Transverse colon (tissue), 4 donors: ENCODE results near the gene A1CF.

Experiments used
- EP300 ChIP-seq: sonication (generic); formaldehyde crosslinking; IDR thresholded peaks from one replicate; pipeline ENCODE4 v1.6.1; 2017; ENCODE audit warnings: antibody characterized with exemption, low read depth
- POLR2AphosphoS5 ChIP-seq, 3 donors: sonication (generic); formaldehyde crosslinking; IDR thresholded peaks; one replicate each; pipeline ENCODE4 v1.6.1; 2016; ENCODE audit warnings: antibody characterized with exemption in 3 of 3
- TF ChIP-seq, protein P1 (sequence below), 5 experiments: fragments of 200-600 bp in 3 of 5; fragments of 450-650 bp in 2 of 5; sonication (generic) in 3 of 5; IDR thresholded peaks; 1 replicate in 2 of 5; 2 replicates in 3 of 5; pipeline ENCODE4 v1.5.1; 2016 to 2017; ENCODE audit warnings: antibody characterized with exemption in 5 of 5, inconsistent platforms in 3 of 5, mild to moderate bottlenecking in 2 of 5, moderate library complexity in 1 of 5

DNA sequence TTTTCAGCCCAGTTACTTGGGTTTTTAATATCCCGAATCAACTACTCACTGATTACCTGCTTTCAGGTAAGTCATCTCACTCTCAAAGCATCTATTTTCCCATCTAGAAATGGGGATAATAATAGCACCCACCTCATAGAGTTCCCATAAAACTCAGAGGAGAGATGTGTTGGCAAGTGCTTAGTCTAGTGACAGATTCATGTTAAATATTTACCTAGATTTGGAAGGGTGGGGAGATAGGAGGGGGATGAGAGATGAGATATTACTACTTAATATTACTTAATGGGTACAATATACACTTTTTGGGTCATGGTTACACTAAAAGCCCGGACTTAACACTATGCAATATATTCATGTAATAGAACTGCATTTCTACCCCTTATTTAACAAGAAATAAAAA lies 7.0 kb upstream of the A1CF start:
- TF ChIP-seq, protein P1, sequence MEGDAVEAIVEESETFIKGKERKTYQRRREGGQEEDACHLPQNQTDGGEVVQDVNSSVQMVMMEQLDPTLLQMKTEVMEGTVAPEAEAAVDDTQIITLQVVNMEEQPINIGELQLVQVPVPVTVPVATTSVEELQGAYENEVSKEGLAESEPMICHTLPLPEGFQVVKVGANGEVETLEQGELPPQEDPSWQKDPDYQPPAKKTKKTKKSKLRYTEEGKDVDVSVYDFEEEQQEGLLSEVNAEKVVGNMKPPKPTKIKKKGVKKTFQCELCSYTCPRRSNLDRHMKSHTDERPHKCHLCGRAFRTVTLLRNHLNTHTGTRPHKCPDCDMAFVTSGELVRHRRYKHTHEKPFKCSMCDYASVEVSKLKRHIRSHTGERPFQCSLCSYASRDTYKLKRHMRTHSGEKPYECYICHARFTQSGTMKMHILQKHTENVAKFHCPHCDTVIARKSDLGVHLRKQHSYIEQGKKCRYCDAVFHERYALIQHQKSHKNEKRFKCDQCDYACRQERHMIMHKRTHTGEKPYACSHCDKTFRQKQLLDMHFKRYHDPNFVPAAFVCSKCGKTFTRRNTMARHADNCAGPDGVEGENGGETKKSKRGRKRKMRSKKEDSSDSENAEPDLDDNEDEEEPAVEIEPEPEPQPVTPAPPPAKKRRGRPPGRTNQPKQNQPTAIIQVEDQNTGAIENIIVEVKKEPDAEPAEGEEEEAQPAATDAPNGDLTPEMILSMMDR (IDR thresholded peaks at IDR 0.05): no peak
- TF ChIP-seq POLR2AphosphoS5 (IDR thresholded peaks at IDR 0.05) (no peak), EP300 (no peak)
